H9 (cell line): ENCODE results near the gene PRSS2. TPM values are rescaled to one million over a fixed set of nuclear protein-coding genes. Genes with fewer than 3 reads are reported as not detected.
"Not testable (repeated sequence)": the region's sequence is repeated elsewhere in the genome, so short reads cannot be mapped to it uniquely, and the experiment has no call there.

Experiments used
- DNase-seq: peaks from one replicate; pipeline ENCODE4 v3.0.0-alpha.2; 2017
- H2AFZ ChIP-seq: one replicate; pipeline ENCODE4 v1.6.1; 2013; ENCODE audit warnings: mild to moderate bottlenecking, low read length, control low read depth, moderate library complexity
- H2AK5ac ChIP-seq: 2 replicates; pipeline ENCODE4 v1.6.1; 2013; ENCODE audit warnings: low read length, control low read depth, mixed read lengths; ENCODE audit not compliant: insufficient read length
- H2BK120ac ChIP-seq: one replicate; pipeline ENCODE4 v1.6.1; 2013; ENCODE audit warnings: low read depth, mild to moderate bottlenecking, low read length, control low read depth, inconsistent platforms; ENCODE audit not compliant: poor library complexity, severe bottlenecking
- H2BK12ac ChIP-seq: 2 replicates; pipeline ENCODE4 v1.6.1; 2013; ENCODE audit warnings: low read length, control low read depth, mixed read lengths, low read depth; ENCODE audit not compliant: insufficient read length
- H2BK15ac ChIP-seq: 2 replicates; pipeline ENCODE4 v1.6.1; 2013; ENCODE audit warnings: low read depth, low read length, control low read depth
- H2BK20ac ChIP-seq: one replicate; pipeline ENCODE4 v1.6.1; 2013; ENCODE audit warnings: low read depth, mild to moderate bottlenecking, low read length, control low read depth, inconsistent platforms; ENCODE audit not compliant: poor library complexity, severe bottlenecking
- H2BK5ac ChIP-seq: 2 replicates; pipeline ENCODE4 v1.6.1; 2013; ENCODE audit warnings: low read length, control low read depth, mixed read lengths; ENCODE audit not compliant: insufficient read length
- H3K14ac ChIP-seq: 2 replicates; pipeline ENCODE4 v1.6.1; 2013; ENCODE audit warnings: low read length, control low read depth; ENCODE audit not compliant: insufficient read depth
- H3K18ac ChIP-seq: 2 replicates; pipeline ENCODE4 v1.6.1; 2013; ENCODE audit warnings: low read depth, mild to moderate bottlenecking, mixed read lengths, low read length, control low read depth; ENCODE audit not compliant: insufficient read length
- H3K23ac ChIP-seq: 2 replicates; pipeline ENCODE4 v1.6.1; 2013; ENCODE audit warnings: low read length, control low read depth, mixed read lengths, low read depth; ENCODE audit not compliant: insufficient read length
- H3K23me2 ChIP-seq: 2 replicates; pipeline ENCODE4 v1.6.1; 2013; ENCODE audit warnings: low read depth, mild to moderate bottlenecking, mixed read lengths, low read length, control low read depth; ENCODE audit not compliant: insufficient read length, poor library complexity, severe bottlenecking
- H3K27ac ChIP-seq: 2 replicates; pipeline ENCODE4 v1.5.1; 2013; ENCODE audit warnings: low read length, control low read depth, mixed read lengths, low read depth; ENCODE audit not compliant: insufficient read length
- H3K27me3 ChIP-seq: 2 replicates; pipeline ENCODE4 v1.6.1; 2013; ENCODE audit warnings: low read length, control low read depth, inconsistent platforms; ENCODE audit not compliant: insufficient read depth
- H3K4ac ChIP-seq: 2 replicates; pipeline ENCODE4 v1.6.1; 2013; ENCODE audit warnings: low read depth, mild to moderate bottlenecking, control low read depth, inconsistent platforms, low read length, moderate library complexity
- H3K4me1 ChIP-seq: 2 replicates; pipeline ENCODE4 v1.6.1; 2013; ENCODE audit warnings: low read length, control low read depth, inconsistent platforms; ENCODE audit not compliant: insufficient read depth
- H3K4me2 ChIP-seq: 2 replicates; pipeline ENCODE4 v1.6.1; 2013; ENCODE audit warnings: low read length, control low read depth, mixed read lengths; ENCODE audit not compliant: insufficient read length, insufficient read depth
- H3K56ac ChIP-seq: 2 replicates; pipeline ENCODE4 v1.6.1; 2013; ENCODE audit warnings: low read depth, mild to moderate bottlenecking, mixed read lengths, low read length, control low read depth; ENCODE audit not compliant: insufficient read length
- H3K79me1 ChIP-seq: 2 replicates; pipeline ENCODE4 v1.6.1; 2013; ENCODE audit warnings: low read depth, mild to moderate bottlenecking, moderate library complexity, low read length, control low read depth, inconsistent platforms; ENCODE audit not compliant: insufficient read depth, poor library complexity, severe bottlenecking
- H3K79me2 ChIP-seq: 2 replicates; pipeline ENCODE4 v1.6.1; 2013; ENCODE audit warnings: low read length, control low read depth, inconsistent platforms; ENCODE audit not compliant: insufficient read depth
- H3K9ac ChIP-seq: 2 replicates; pipeline ENCODE4 v1.6.1; 2013; ENCODE audit warnings: low read length, control low read depth, mixed read lengths; ENCODE audit not compliant: insufficient read length; ENCODE audit errors: extremely low read depth
- H3K9me3 ChIP-seq: one replicate; pipeline ENCODE4 v1.6.1; 2013; ENCODE audit warnings: low read depth, low read length, inconsistent platforms; ENCODE audit not compliant: control insufficient read depth
- H3T11ph ChIP-seq: one replicate; pipeline ENCODE4 v1.6.1; 2013; ENCODE audit warnings: mild to moderate bottlenecking, low read length, control low read depth, inconsistent platforms
- H4K20me1 ChIP-seq: one replicate; pipeline ENCODE4 v1.6.1; 2013; ENCODE audit not compliant: control insufficient read depth, insufficient read length, insufficient read depth
- H4K5ac ChIP-seq: 2 replicates; pipeline ENCODE4 v1.6.1; 2013; ENCODE audit warnings: low read depth, mild to moderate bottlenecking, mixed read lengths, low read length, control low read depth; ENCODE audit not compliant: insufficient read length
- H4K8ac ChIP-seq: replicated peaks from 2 replicates; pipeline ENCODE4 v1.6.1; 2013; ENCODE audit warnings: low read length, control low read depth, mixed read lengths, low read depth; ENCODE audit not compliant: insufficient read length
- H4K91ac ChIP-seq: 2 replicates; pipeline ENCODE4 v1.6.1; 2013; ENCODE audit warnings: low read depth, mild to moderate bottlenecking, moderate library complexity, mixed read lengths, low read length, control low read depth; ENCODE audit not compliant: insufficient read length
- H3K27ac Mint-ChIP-seq, 3 experiments: 2 replicates in 2 of 3; 3 replicates in 1 of 3; pipeline ENCODE4 v1.8.0; 2020 to 2021; ENCODE audit warnings: mixed read lengths in 3 of 3, mild to moderate bottlenecking in 1 of 3, moderate library complexity in 1 of 3
- H3K27me3 Mint-ChIP-seq: 2 replicates; pipeline ENCODE4 v1.8.0; 2021; ENCODE audit warnings: low read depth, mild to moderate bottlenecking, moderate library complexity, mixed read lengths
- H3K36me3 Mint-ChIP-seq, 3 experiments: 2 replicates in 2 of 3; 3 replicates in 1 of 3; pipeline ENCODE4 v1.8.0; 2020 to 2021; ENCODE audit warnings: low read depth in 3 of 3, mixed read lengths in 3 of 3; ENCODE audit not compliant: insufficient read depth in 1 of 3
- H3K4me1 Mint-ChIP-seq, 2 experiments: 2 replicates each; pipeline ENCODE4 v1.8.0; 2020; ENCODE audit warnings: mixed read lengths in 2 of 2
- H3K4me3 Mint-ChIP-seq, 2 experiments: 2 replicates in 1 of 2; 3 replicates in 1 of 2; pipeline ENCODE4 v1.8.0; 2020 to 2021; ENCODE audit warnings: mild to moderate bottlenecking in 2 of 2, mixed read lengths in 2 of 2, moderate library complexity in 1 of 2
- H3K9me3 Mint-ChIP-seq, 2 experiments: 2 replicates in 1 of 2; 3 replicates in 1 of 2; pipeline ENCODE4 v1.8.0; 2020; ENCODE audit warnings: mild to moderate bottlenecking in 2 of 2, mixed read lengths in 2 of 2, moderate library complexity in 1 of 2
- CTCF ChIP-seq: fragments of 200-600 bp; sonication (generic); conservative IDR thresholded peaks from 3 replicates; pipeline ENCODE4 v1.8.0; 2021; ENCODE audit warnings: antibody characterized with exemption, mild to moderate bottlenecking
- WGBS: extraction: QIAGEN DNeasy Blood & Tissue Kit; methylation state at CpG from one replicate; pipeline ENCODE4 v1.1.7; 2013; ENCODE audit warnings: missing lambda C conversion rate, low lambda C conversion rate, mixed read lengths; ENCODE audit not compliant: insufficient read length; ENCODE audit errors: extremely low coverage; 5-methylcytosine and 5-hydroxymethylcytosine counted together
- total RNA-seq: library from RNA; stranded (reverse); gene quantifications from 2 replicates; pipeline ENCODE4 v1.2.1, GENCODE V29; 2021

Gene PRSS2
- total RNA-seq, 1 experiment from 2014 or later = not detected

- Histone ChIP-seq H3K27ac (no peak overlapping the region), H3K9me3 (no peaks in the 10 kb centered on the region), H3K4ac (no peak overlapping the region), H4K8ac (no peak overlapping the region), H3K79me2 (no peaks in the 10 kb centered on the region), H2AFZ (no peak overlapping the region), H3K56ac (no peak overlapping the region), H3K27me3 (no peaks in the 10 kb centered on the region), H3K4me1 (no peaks in the 10 kb centered on the region; the same call in 1 of the 2 replicates), H3K23me2 (no peaks in the 10 kb centered on the region), H2BK15ac (no peak overlapping the region), H3K23ac (no peak overlapping the region), H2BK20ac (no peak overlapping the region), H2BK120ac (no peak overlapping the region), H3K4me2 (no peak overlapping the region), H3K18ac (no peak overlapping the region), H2BK5ac (no peak overlapping the region), H3K9ac (no peak overlapping the region), H3K79me1 (no peaks in the 10 kb centered on the region), H4K5ac (no peak overlapping the region), H2BK12ac (no peak overlapping the region), H4K91ac (no peak overlapping the region), H3T11ph (no peak overlapping the region), H3K14ac (no peak overlapping the region), H2AK5ac (no peak overlapping the region), H4K20me1 (no peaks in the 10 kb centered on the region)
- WGBS = no CpG with 5 or more reads among the region's 9 CpGs
- no peak for DNase-seq
- no peaks in the 10 kb centered on the region; a peak in 1 of 7 replicates for H3K36me3 Mint-ChIP-seq
- no peak overlapping the region for H3K4me3 Mint-ChIP-seq
- H3K9me3 Mint-ChIP-seq = peaks cover 0 to 3% of the 10 kb centered on the region in 2 experiments; a peak in 2 of 5 replicates
- H3K27ac Mint-ChIP-seq = no peak overlapping the region
- H3K4me1 Mint-ChIP-seq = peaks cover 0 to 6% of the 10 kb centered on the region in 2 experiments; a peak in 1 of 4 replicates
- TF ChIP-seq CTCF = no peak
- H3K27me3 Mint-ChIP-seq = peaks cover 8% of the 10 kb centered on the region
Measured at GRCh38 chr7:142750321-142750938, 20.3 kb upstream of the PRSS2 start.

- not testable (repeated sequence) for H3K79me2 ChIP-seq, H2BK15ac ChIP-seq, H3K4ac ChIP-seq, H2AK5ac ChIP-seq, H3K27me3 Mint-ChIP-seq, H3K36me3 Mint-ChIP-seq, DNase-seq, H3K56ac ChIP-seq, H3K27me3 ChIP-seq, H3K9me3 ChIP-seq, H3K18ac ChIP-seq, H4K5ac ChIP-seq, H3K27ac Mint-ChIP-seq, H3K79me1 ChIP-seq, H3K23ac ChIP-seq, H4K8ac ChIP-seq, H3K9me3 Mint-ChIP-seq, H3K4me3 Mint-ChIP-seq, H3K4me2 ChIP-seq, H4K20me1 ChIP-seq, H3K9ac ChIP-seq, H2BK120ac ChIP-seq, H2AFZ ChIP-seq, H3K4me1 Mint-ChIP-seq, H4K91ac ChIP-seq, H3K4me1 ChIP-seq, H2BK5ac ChIP-seq, H2BK20ac ChIP-seq, H3K14ac ChIP-seq, H2BK12ac ChIP-seq, H3K23me2 ChIP-seq, H3T11ph ChIP-seq, H3K27ac ChIP-seq
- no CpG with 5 or more reads among the region's 14 CpGs for WGBS
Measured at GRCh38 chr7:142751526-142752175, 19.1 kb upstream of the PRSS2 start.
